DMS53 treated with DMSO at 0.1 percent for 48 hours (cell line): ENCODE data around the gene PITHD1.
"Not testable (repeated sequence)": the region's sequence is repeated elsewhere in the genome, so short reads cannot be mapped to it uniquely, and the experiment has no call there.

ENCODE experiments used
- DNase-seq: peaks from one replicate; lab custom pipeline; 2025; ENCODE audit not compliant: unreplicated experiment; lab: John Stamatoyannopoulos, UW

Gene PITHD1

GRCh38 chr1:23772854-23773242, 5.4 kb upstream of the PITHD1 start:
- DNase-seq = no peak

DNA sequence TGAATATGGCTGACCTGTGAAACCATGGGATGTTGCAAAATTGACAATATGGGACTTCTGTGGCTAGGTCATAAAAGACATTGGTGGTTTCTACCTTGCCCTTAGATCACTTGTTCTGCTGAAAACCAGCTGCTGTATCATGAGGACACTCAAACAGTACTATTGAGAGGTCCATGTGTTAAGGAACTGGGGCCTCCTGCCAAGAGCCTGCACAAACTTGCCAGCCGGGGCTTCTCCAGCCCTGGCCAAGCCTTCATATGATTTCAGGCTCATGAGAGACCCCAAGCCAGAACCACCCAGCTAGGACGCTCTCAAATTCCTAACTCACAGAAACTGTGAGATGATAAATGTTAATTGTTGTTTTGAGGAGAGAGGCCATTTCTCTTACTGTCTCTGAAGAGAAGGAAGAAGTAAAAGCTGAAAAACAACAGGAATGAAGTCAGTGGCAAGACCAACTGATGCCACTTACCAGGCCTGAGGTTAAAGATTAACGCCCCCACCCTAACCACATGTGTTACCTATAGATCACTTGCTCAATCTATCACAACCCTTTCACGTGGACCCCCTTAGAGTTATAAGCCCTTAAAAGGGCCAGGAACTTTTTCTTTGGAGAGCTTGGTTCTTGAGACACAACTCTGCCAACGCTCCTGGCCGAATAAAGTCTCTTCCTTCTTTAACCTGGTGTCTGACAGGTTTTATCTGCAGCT, 3.9 kb upstream of the PITHD1 start:
- DNase-seq = no peak

GRCh38 chr1:23776217-23776616, 2.0 kb upstream of the PITHD1 start:
- no peak for DNase-seq

- peak; percentile 53 for DNase-seq
Measured at GRCh38 chr1:23779826-23780371, 1.7 kb downstream of the PITHD1 start.

DNA sequence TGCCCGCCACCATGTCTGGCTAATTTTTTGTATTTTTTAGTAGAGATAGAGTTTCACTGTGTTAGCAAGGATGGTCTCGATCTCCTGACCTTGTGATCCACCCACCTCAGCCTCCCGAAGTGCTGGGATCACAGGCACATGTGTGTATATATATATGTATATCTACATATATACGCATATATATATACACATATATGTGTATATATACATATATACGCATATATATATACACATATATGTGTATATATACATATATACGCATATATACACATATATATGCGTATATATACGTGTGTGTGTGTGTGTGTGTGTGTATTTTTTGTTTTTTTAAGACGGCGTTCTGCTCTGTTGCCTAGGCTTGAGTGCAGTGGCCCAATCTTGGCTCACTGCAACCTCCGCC, 4.9 kb downstream of the PITHD1 start:
- DNase-seq = not testable (repeated sequence)

GRCh38 chr1:23784846-23785245, 6.6 kb downstream of the PITHD1 start:
- DNase-seq = no peak

- DNase-seq = no peak
Measured at GRCh38 chr1:23787701-23788100, 9.5 kb downstream of the PITHD1 start.

DNA sequence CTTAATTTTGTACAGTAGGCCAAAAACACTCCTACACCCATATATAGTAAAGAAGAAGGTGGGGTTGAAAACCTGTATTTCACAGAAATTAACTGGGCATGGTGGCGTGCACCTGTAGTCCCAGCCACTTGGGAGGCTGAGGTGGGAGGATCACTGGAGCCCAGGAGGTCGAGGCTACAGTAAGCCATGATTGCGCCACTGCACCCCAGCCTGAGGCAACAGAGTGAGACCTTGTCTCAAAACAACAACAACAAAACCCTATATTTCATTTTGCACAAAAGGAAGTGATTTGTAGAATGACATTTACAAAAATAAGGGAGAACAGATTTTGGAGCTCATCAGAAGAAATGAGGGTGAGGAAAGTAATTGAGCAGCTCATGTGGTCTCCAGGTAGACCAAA, 10.5 kb downstream of the PITHD1 start:
- no peak for DNase-seq

DNA sequence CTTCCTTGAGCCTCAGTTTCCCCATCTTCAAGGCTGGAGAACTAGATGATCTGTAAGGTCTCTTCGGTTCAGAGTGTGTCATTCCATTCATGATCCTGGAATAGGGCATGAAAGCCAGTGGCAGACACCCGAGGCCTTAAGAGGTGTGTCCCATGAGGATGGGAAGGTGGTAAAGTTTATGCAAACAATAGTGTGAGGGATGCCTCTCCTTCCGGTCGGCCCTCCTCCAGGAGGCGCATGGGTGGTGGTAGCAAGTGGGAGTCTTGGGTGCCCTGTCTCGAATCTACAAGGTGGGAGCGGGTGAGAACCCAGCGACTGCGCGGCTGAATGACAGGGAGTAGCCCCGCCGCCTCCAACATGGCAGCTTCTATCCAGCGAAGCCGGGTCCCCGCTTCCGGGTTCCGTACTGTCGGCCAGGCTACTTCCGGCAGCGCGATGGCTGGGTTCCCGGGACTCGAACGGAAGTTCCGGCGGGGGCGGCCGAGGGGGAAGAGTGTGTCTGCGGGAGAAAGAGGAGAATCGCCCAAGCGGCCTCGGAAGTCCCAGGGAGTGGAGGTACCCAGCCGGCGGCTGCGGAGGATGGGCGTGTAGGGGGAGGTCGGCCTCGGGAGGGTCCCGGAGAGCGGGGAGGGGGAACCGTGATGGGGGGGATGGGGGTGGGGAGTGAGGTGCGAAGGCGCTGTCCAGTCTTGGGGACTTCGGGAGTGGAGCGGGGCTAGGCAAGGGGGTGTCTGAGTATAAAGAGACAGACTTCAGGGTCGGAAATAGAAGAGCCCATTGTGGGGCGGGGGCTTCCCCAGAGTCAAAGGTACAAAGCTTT, 12.7 kb downstream of the PITHD1 start, which contains the start of gene LYPLA2:
Gene LYPLA2 (plus strand): TSS at position 450 of the 820 bp plus-strand sequence. CDS start 1,538 bp downstream, outside the sequence.
- peak; percentile 84 for DNase-seq

DNA sequence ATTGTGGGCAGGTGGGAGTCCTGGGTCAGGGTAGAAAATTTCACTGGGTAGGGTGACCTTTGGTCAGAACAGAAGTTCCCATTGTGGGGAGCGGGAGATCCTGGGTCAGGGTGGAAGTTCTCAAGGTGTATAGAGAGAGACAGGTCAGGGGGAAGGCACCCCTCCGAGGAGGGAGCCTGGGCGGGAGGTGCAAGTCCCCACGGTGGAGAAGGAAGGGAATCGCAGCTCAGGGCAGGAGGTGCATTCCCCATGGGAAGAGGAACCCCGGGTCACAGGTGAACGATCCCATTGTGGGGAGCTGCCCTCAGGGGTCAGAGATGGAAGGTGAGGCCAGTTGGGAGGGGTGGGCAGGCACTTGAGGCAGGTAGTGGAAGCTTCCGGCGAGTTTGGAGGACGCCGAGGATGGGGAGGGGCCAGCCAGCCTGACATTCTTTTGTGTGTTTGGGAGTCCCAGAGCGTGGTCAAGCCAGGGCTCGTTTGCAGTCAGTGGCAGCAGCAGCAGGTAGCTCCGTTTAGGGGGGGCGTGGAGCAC, 13.4 kb downstream of the PITHD1 start:
- DNase-seq = peak; percentile 21

GRCh38 chr1:23792151-23792945, 14.1 kb downstream of the PITHD1 start:
- no peak for DNase-seq

GRCh38 chr1:23793018-23793781, 15.0 kb downstream of the PITHD1 start:
- DNase-seq = peak; percentile 8

DNA sequence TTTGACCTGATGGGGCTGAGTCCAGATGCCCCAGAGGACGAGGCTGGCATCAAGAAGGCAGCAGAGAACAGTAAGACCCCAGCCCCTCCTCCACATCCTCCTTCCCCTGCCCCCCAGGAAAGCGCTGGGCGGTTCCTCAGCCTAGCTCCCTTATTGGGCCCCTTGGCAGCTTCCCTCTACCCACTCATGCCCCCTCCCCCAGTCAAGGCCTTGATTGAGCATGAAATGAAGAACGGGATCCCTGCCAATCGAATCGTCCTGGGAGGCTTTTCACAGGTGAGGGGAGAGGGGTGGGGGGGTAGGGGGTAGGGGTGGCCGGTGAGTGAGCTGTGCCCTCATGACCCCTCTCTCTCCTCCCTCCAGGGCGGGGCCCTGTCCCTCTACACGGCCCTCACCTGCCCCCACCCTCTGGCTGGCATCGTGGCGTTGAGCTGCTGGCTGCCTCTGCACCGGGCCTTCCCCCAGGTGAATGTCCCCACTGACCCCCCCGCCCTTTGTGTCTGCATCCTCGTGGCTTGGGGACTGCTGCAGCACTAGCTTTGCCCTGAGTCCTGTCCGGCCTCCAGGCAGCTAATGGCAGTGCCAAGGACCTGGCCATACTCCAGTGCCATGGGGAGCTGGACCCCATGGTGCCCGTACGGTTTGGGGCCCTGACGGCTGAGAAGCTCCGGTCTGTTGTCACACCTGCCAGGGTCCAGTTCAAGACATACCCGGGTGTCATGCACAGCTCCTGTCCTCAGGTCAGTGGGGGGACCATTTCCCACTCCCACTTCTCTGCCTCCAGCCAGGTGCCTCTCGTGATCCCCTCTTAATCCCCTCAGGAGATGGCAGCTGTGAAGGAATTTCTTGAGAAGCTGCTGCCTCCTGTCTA, 15.9 kb downstream of the PITHD1 start:
- DNase-seq = no peak

DNA sequence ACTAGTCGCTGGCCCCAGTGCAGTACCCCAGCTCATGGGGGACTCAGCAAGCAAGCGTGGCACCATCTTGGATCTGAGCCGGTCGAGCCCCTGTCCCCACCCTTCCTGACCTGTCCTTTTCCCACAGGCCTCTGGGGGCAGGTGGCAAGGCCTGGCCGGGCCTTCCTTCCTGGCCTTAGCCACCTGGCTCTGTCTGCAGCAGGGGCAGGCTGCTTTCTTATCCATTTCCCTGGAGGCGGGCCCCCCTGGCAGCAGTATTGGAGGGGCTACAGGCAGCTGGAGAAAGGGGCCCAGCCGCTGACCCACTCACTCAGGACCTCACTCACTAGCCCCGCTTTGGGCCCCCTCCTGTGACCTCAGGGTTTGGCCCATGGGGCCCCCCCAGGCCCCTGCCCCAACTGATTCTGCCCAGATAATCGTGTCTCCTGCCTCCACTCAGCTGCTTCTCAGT, 16.5 kb downstream of the PITHD1 start:
- not testable (repeated sequence) for DNase-seq

DNA sequence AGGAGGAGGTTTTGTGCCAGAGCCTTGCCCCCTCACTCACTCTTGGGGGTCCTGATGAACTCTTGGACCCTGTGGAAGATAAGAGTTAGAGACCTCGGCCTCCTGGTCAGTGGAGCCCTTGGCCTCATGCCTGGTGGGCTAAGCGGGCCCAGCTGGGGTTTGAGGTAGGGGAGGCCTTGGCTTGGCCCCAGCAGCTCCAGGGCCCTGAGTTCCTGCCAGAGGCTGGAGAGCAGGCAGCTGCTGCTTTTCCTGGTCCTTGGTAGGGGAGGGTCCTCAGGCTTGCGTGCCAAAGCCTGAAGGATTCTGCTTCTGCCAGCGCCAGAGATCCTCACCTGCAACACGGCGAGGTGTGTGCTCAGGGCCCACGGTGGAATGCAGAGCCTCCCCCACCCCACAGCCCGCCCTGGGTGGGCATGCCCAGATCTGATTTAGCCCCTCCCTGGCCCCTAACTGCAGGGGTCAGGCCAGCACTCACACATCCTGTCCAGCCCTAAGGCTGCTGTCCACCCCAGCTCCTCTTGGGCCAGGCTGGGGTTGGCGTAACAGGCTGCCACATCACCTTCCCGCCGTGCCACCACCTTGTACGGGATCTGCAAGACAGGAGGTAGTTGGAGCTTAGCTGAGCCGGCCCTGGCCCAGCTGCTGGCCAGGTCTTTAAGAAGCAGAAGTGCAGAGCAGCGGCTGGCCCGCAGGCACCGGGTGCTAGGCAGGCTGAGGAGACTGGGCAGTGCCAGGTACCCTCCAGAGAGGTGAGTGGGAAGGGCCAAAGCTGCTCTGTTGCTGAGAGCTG, 17.7 kb downstream of the PITHD1 start:
- DNase-seq = no peak

DNA sequence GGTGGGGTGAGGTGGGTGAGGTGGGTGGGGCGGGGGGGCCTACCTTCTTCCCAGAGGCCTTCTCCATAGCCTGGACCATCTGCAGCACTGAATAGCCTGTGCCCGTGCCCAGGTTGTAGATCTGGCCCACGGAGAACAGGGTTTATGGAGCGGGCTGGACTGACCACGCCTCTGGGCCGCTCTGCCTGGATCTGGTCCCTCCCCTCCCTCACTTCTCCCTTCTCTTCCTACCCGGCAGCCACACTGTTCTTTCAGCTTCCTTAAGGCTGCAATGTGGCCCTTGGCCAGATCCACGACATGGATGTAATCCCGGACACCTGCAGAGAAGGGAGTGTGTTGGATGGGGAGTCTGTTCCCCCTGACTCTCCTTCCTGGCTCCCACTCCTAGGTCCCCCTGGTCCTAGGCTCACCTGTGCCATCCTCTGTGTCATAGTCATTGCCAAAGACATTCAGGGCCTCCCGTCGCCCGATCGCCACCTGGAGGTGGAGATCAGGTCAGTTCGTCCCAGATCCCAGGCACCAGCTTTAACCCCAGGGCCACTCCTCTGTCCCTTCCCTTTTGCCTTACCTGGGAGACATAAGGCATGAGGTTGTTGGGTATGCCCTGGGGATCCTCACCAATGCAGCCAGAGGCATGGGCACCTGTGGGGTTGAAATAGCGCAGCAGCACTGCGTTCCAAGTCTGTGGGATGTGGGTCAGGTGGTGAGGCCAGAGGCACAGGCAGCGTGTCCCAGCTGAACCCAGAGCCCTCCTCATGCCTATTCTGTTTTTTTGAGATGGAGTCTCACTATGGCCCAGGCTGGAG, 18.5 kb downstream of the PITHD1 start:
- no peak for DNase-seq
